Right lobe of liver (tissue), 6 donors: ENCODE results near the gene GPC5. TPM values are rescaled to one million over a fixed set of nuclear protein-coding genes. Genes with fewer than 3 reads are reported as not detected.

Experiments
- ATAC-seq, 4 donors: fragments of 200-7000 bp; cut with Tn5 transposase; one replicate each; pipeline ENCODE4 v1.9.1; 2020; ENCODE audit warnings: mild to moderate bottlenecking in 4 of 4, moderate library complexity in 4 of 4
- DNase-seq, 3 donors: peaks; one replicate each; pipeline ENCODE4 v3.0.0-alpha.2; 2020
- H3K27ac ChIP-seq, 3 donors: fragments of 200-600 bp; one replicate each; pipeline ENCODE4 v1.8.0; 2022
- H3K27me3 ChIP-seq, 2 donors: fragments of 200-600 bp; one replicate each; pipeline ENCODE4 v1.8.0; 2022
- H3K36me3 ChIP-seq, 4 donors: fragments of 200-600 bp; sonication (generic) in 1 of 4; one replicate each; pipeline versions ENCODE4 v1.5.1 to v1.8.0; 2017 to 2022; ENCODE audit warnings: control low read depth in 1 of 4
- H3K4me1 ChIP-seq, 4 donors: fragments of 200-600 bp; sonication (generic) in 1 of 4; one replicate each; pipeline versions ENCODE4 v1.5.1 to v1.8.0; 2017 to 2022; ENCODE audit warnings: control low read depth in 1 of 4
- H3K4me3 ChIP-seq, 3 donors: fragments of 200-600 bp; one replicate each; pipeline ENCODE4 v1.8.0; 2022
- H3K9me3 ChIP-seq, 4 donors: fragments of 200-600 bp; sonication (generic) in 1 of 4; one replicate each; pipeline versions ENCODE4 v1.5.1 to v1.8.0; 2017 to 2022; ENCODE audit warnings: control low read depth in 1 of 4
- POLR2A ChIP-seq: fragments of 450-650 bp; IDR thresholded peaks from one replicate; pipeline ENCODE4 v1.6.1; 2017; ENCODE audit warnings: antibody characterized with exemption, mild to moderate bottlenecking
- WGBS: methylation state at CpG from one replicate; pipeline ENCODE4 v1.1.6; 2018; ENCODE audit warnings: low coverage, low lambda C conversion rate; ENCODE audit not compliant: insufficient coverage; ENCODE audit errors: missing lambda C conversion rate; 5-methylcytosine and 5-hydroxymethylcytosine counted together
- intact Hi-C, 2 donors: fragments of 100-400 bp; cut with DNase I; formaldehyde crosslinking; loops; one replicate each; pipeline versions ENCODE4 v1.11.2 to v1.14.1; 2022
- total RNA-seq, 6 experiments: library from RNA; depleted of rRNA in 2 of 6; stranded (reverse); fragments of >200 nt in 2 of 6; fragmentation: NEBNext Ultra II Directional in 3 of 6; extraction: Animal tissue kit (Norgen Biotek cat#: 25700) in 3 of 6; gene quantifications; one replicate each; pipeline versions ENCODE4 v1.1.0 to v1.2.4, GENCODE V29; 2016 to 2023
- TF ChIP-seq, protein P1 (sequence below), 4 donors: fragments of 200-600 bp in 3 of 4; fragments of 450-650 bp in 1 of 4; IDR thresholded peaks; one replicate each; pipeline versions ENCODE4 v1.5.1 to v1.8.0; 2016 to 2022; ENCODE audit warnings: antibody characterized with exemption in 4 of 4, mild to moderate bottlenecking in 2 of 4
- donor health status: DM: no; HTN: yes; CAD: no.
- donor health status: DM: no; HTN: no; CAD: no.
- donor health status: DM: no; HTN: no; CAD: no.
- donor health status: DM: no; HTN: yes; CAD: no.
- donor health status: DM: no; HTN: yes; CAD: no.

GPC5 gene
- total RNA-seq, 6 experiments from 2014 or later = 0.12 to 0.99 (median 0.66) TPM

DNA sequence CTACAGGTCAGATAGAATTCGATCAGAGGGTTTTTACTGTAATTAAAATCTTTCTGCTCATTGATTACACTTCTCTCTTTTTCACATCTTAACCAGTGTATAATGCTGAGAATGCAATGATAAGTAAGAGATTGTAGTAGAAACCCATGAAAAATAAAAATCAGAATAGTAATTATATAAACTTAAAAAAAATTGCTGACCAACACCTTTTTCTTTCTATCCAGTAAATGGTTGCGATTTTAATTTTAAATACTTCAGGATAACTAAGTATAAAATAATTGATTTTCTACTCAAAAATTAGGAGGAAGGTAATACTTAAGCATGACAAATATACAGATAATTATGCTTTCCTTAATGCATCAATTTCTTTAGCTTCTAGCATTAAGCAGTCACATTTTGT is 917.6 kb downstream of the GPC5 start:
- intact Hi-C loops = no loop called here
- WGBS = 63% methylated on average over 2 of the region's 2 CpGs
- Histone ChIP-seq H3K27me3 (no peaks in the 10 kb centered on the region), H3K4me1 (no peaks in the 10 kb centered on the region), H3K27ac (no peak overlapping the region), H3K9me3 (no peaks in the 10 kb centered on the region), H3K36me3 (no peaks in the 10 kb centered on the region), H3K4me3 (no peak overlapping the region)
- DNase-seq = no peak
- TF ChIP-seq POLR2A = no peak
- TF ChIP-seq, protein P1, sequence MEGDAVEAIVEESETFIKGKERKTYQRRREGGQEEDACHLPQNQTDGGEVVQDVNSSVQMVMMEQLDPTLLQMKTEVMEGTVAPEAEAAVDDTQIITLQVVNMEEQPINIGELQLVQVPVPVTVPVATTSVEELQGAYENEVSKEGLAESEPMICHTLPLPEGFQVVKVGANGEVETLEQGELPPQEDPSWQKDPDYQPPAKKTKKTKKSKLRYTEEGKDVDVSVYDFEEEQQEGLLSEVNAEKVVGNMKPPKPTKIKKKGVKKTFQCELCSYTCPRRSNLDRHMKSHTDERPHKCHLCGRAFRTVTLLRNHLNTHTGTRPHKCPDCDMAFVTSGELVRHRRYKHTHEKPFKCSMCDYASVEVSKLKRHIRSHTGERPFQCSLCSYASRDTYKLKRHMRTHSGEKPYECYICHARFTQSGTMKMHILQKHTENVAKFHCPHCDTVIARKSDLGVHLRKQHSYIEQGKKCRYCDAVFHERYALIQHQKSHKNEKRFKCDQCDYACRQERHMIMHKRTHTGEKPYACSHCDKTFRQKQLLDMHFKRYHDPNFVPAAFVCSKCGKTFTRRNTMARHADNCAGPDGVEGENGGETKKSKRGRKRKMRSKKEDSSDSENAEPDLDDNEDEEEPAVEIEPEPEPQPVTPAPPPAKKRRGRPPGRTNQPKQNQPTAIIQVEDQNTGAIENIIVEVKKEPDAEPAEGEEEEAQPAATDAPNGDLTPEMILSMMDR (IDR thresholded peaks at IDR 0.05) = no peak
- ATAC-seq = no peak

DNA sequence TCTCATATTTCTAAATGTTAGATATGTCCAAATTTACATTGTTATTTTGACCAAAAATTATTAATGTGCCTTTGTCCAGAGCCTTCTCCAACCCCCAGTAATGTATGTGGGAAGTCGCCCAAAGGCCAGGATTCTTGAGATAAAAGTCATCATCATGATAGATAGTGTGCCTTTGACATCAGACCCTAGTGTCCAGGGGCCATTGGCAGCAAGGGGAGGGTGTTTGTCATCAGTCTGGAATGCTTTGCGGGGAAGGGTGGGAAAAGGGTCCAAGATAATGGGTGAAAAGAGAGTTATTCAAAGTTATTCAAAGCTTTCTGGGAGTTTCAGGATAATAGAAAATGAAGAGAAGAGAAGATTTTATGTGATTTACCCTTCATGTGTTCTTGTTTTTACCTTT is 918.6 kb downstream of the GPC5 start:
- Histone ChIP-seq H3K36me3 (no peaks in the 10 kb centered on the region), H3K27ac (no peak overlapping the region), H3K27me3 (no peaks in the 10 kb centered on the region), H3K4me1 (no peaks in the 10 kb centered on the region), H3K9me3 (no peaks in the 10 kb centered on the region), H3K4me3 (no peak overlapping the region)
- no peak for DNase-seq
- 51% methylated on average over 2 of the region's 2 CpGs for WGBS
- TF ChIP-seq, protein P1 (IDR thresholded peaks at IDR 0.05) = no peak
- TF ChIP-seq POLR2A = no peak
- ATAC-seq = no peak
- intact Hi-C loops = no loop called here

DNA sequence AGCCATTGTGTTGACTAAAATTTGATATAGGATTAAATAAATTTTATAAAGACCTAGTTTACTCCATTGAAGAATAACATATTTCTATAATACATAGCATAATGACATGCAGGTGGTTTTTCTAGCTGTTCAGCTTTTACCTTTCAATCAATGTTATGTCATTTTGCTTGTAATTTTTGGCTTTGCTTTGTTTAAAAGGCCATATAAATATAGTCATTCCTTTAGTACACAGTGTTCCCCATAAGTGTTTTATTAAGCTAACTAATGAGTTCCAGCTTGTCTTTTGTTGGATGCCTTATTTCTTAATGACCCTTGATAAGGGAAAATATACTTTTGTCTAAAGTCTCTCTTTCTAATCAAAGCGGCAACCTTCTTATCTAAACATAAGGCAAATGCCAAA is 921.9 kb downstream of the GPC5 start:
- no peak overlapping the region for H3K27ac ChIP-seq
- no peak for ATAC-seq
- H3K4me3 ChIP-seq = no peak overlapping the region
- H3K36me3 ChIP-seq = no peaks in the 10 kb centered on the region
- no peak for TF ChIP-seq POLR2A
- H3K4me1 ChIP-seq = no peaks in the 10 kb centered on the region
- WGBS = 92% methylated on average over 1 of the region's 1 CpG
- DNase-seq = no peak
- no peaks in the 10 kb centered on the region for H3K27me3 ChIP-seq
- H3K9me3 ChIP-seq = no peaks in the 10 kb centered on the region
- intact Hi-C loops = no loop called here

DNA sequence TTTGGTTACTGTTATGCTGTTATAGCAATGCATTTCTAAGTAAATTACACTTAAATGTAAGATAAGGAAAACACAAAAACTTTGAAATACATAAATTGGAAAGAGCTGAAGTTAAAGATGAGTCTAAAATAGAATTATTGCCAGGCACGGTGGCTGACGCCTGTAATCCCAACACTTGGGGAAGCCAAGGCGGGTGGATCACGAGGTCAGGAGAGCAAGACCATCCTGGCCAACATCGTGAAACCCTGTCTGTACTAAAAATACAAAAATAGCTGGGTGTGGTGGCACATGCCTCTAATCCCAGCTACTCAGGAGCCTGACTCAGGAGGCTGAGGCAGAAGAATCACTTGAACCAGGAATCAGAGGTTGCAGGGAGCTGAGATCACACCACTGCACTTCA is 922.8 kb downstream of the GPC5 start:
- Histone ChIP-seq H3K27me3 (no peaks in the 10 kb centered on the region), H3K36me3 (no peaks in the 10 kb centered on the region), H3K9me3 (no peaks in the 10 kb centered on the region), H3K27ac (no peak overlapping the region), H3K4me3 (no peak overlapping the region), H3K4me1 (no peaks in the 10 kb centered on the region)
- no peak for DNase-seq
- TF ChIP-seq, protein P1 (IDR thresholded peaks at IDR 0.05) = no peak
- no peak for TF ChIP-seq POLR2A
- intact Hi-C loops = no loop called here
- WGBS = 65% methylated on average over 5 of the region's 5 CpGs
- ATAC-seq = no peak

DNA sequence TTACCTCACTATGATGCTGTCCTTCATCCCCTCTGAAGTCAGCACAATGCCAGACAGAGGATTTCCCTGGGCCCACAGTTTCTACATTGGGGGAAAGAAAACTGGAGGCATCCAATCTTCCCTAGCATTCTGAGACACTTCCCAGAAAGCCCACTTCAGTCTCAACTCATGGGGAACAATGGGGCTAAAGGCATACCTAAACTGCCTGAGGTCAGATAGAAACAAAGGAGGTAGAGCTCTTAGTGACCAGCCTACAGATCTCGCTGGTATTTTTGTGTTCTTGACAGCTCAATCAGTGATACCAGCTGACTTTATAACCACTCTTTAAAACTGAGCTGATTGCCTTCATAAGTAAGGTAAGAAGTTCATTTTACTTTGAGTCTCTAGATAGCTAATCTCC is 947.2 kb downstream of the GPC5 start:
- intact Hi-C loops = no loop called here
- H3K36me3 ChIP-seq = no peaks in the 10 kb centered on the region
- no peak for DNase-seq
- no peaks in the 10 kb centered on the region for H3K9me3 ChIP-seq
- no CpG with 5 or more reads among the region's 1 CpG for WGBS
- no peak for ATAC-seq
- no peaks in the 10 kb centered on the region for H3K27me3 ChIP-seq
- H3K4me1 ChIP-seq = no peaks in the 10 kb centered on the region
- H3K27ac ChIP-seq = no peak overlapping the region
- TF ChIP-seq POLR2A = no peak
- TF ChIP-seq, protein P1 (IDR thresholded peaks at IDR 0.05) = no peak
- H3K4me3 ChIP-seq = no peak overlapping the region
